ENCODE data around the gene GNPDA2.

Gene GNPDA2

GRCh38 chr4:44713125-44713524, 13.2 kb downstream of the GNPDA2 start:
- H3K18ac ChIP-seq (ENCODE audit: low read length), result no peak overlapping the region
- no peak overlapping the region for H3K4ac ChIP-seq (ENCODE audit: low read depth, low read length)
- H3K4me2 ChIP-seq (ENCODE audit: low read length), result no peak overlapping the region
- no peak overlapping the region for H4K5ac ChIP-seq (ENCODE audit: low read length)
- no peak overlapping the region for H3K9ac ChIP-seq (ENCODE audit: low read length)
- H3K4me1 ChIP-seq (ENCODE audit: control insufficient read depth, low read depth, low read length), result no peaks in the 10 kb centered on the region
- no peaks in the 10 kb centered on the region for H3K79me2 ChIP-seq (ENCODE audit: control insufficient read depth, insufficient read depth, low read length)
- no peak for DNase-seq
- no peak overlapping the region for H4K8ac ChIP-seq (ENCODE audit: low read depth, low read length)
- H2BK120ac ChIP-seq (ENCODE audit: low read depth, low read length), result no peak overlapping the region
- no peak overlapping the region for H2BK5ac ChIP-seq (ENCODE audit: low read length)
- H3K4me3 ChIP-seq (ENCODE audit: low read length), result no peak overlapping the region
- H3K79me1 ChIP-seq (ENCODE audit: low read length), result no peaks in the 10 kb centered on the region
- no peak overlapping the region for H2AK5ac ChIP-seq (ENCODE audit: low read length)
- no peak overlapping the region for H3K27ac ChIP-seq (ENCODE audit: low read depth, low read length)
- H3K27me3 ChIP-seq (ENCODE audit: insufficient read depth, low read length, poor library complexity), result no peaks in the 10 kb centered on the region
- no peak overlapping the region for H2BK15ac ChIP-seq (replicated peaks; ENCODE audit: low read depth)
- whole genome bisulfite sequencing (ENCODE audit: extremely low coverage, insufficient coverage, low lambda C conversion rate), result no CpG with 5 or more reads among the region's 1 CpG
- H3K23ac ChIP-seq (ENCODE audit: low read length), result no peak overlapping the region
- H3K36me3 ChIP-seq (ENCODE audit: control insufficient read depth, insufficient read depth, low read length), result no peaks in the 10 kb centered on the region
- H3K56ac ChIP-seq (ENCODE audit: low read length), result no peak overlapping the region

- H3K9ac ChIP-seq (ENCODE audit: low read length), result no peak overlapping the region
- H3K27me3 ChIP-seq (ENCODE audit: insufficient read depth, low read length, poor library complexity), result no peaks in the 10 kb centered on the region
- H2BK15ac ChIP-seq (replicated peaks; ENCODE audit: low read depth), result no peak overlapping the region
- H4K5ac ChIP-seq (ENCODE audit: low read length), result no peak overlapping the region
- H3K18ac ChIP-seq (ENCODE audit: low read length), result no peak overlapping the region
- no peak for DNase-seq
- no peaks in the 10 kb centered on the region for H3K36me3 ChIP-seq (ENCODE audit: control insufficient read depth, insufficient read depth, low read length)
- no CpG with 5 or more reads among the region's 4 CpGs for WGBS (ENCODE audit: extremely low coverage, insufficient coverage, low lambda C conversion rate)
- H3K79me1 ChIP-seq (ENCODE audit: low read length), result no peaks in the 10 kb centered on the region
- H3K4me3 ChIP-seq (ENCODE audit: low read length), result no peak overlapping the region
- H3K4me2 ChIP-seq (ENCODE audit: low read length), result no peak overlapping the region
- H2BK120ac ChIP-seq (ENCODE audit: low read depth, low read length), result no peak overlapping the region
- no peaks in the 10 kb centered on the region for H3K4me1 ChIP-seq (ENCODE audit: control insufficient read depth, low read depth, low read length)
- H3K23ac ChIP-seq (ENCODE audit: low read length), result no peak overlapping the region
- no peak overlapping the region for H2AK5ac ChIP-seq (ENCODE audit: low read length)
- H2BK5ac ChIP-seq (ENCODE audit: low read length), result no peak overlapping the region
- no peak overlapping the region for H3K27ac ChIP-seq (ENCODE audit: low read depth, low read length)
- H3K56ac ChIP-seq (ENCODE audit: low read length), result no peak overlapping the region
- no peaks in the 10 kb centered on the region for H3K79me2 ChIP-seq (ENCODE audit: control insufficient read depth, insufficient read depth, low read length)
- H3K4ac ChIP-seq (ENCODE audit: low read depth, low read length), result no peak overlapping the region
- H4K8ac ChIP-seq (ENCODE audit: low read depth, low read length), result no peak overlapping the region
Measured at GRCh38 chr4:44704673-44705072, 21.7 kb downstream of the GNPDA2 start.

GRCh38 chr4:44701037-44701436, 25.3 kb downstream of the GNPDA2 start:
- H3K27ac ChIP-seq (ENCODE audit: low read depth, low read length), result no peak overlapping the region

GRCh38 chr4:44700427-44700826, 25.9 kb downstream of the GNPDA2 start:
- no peak for DNase-seq
- Histone ChIP-seq H2AK5ac (ENCODE audit: low read length) (no peak overlapping the region), H2BK5ac (ENCODE audit: low read length) (no peak overlapping the region), H2BK120ac (ENCODE audit: low read depth, low read length) (no peak overlapping the region), H4K8ac (ENCODE audit: low read depth, low read length) (no peak overlapping the region), H3K27me3 (ENCODE audit: insufficient read depth, low read length, poor library complexity) (no peaks in the 10 kb centered on the region), H3K4me1 (ENCODE audit: control insufficient read depth, low read depth, low read length) (no peaks in the 10 kb centered on the region), H3K79me1 (ENCODE audit: low read length) (no peaks in the 10 kb centered on the region), H3K4ac (ENCODE audit: low read depth, low read length) (no peak overlapping the region), H3K36me3 (ENCODE audit: control insufficient read depth, insufficient read depth, low read length) (no peaks in the 10 kb centered on the region), H3K23ac (ENCODE audit: low read length) (no peak overlapping the region), H2BK15ac (replicated peaks; ENCODE audit: low read depth) (no peak overlapping the region), H3K79me2 (ENCODE audit: control insufficient read depth, insufficient read depth, low read length) (no peaks in the 10 kb centered on the region), H3K9ac (ENCODE audit: low read length) (no peak overlapping the region), H3K4me3 (ENCODE audit: low read length) (no peak overlapping the region), H3K4me2 (ENCODE audit: low read length) (no peak overlapping the region), H3K27ac (ENCODE audit: low read depth, low read length) (no peak overlapping the region), H3K56ac (ENCODE audit: low read length) (no peak overlapping the region), H3K18ac (ENCODE audit: low read length) (no peak overlapping the region), H4K5ac (ENCODE audit: low read length) (no peak overlapping the region)
- no CpG with 5 or more reads among the region's 1 CpG for WGBS (ENCODE audit: extremely low coverage, insufficient coverage, low lambda C conversion rate)

More at GRCh38 chr4:44701037-44701436, 25.3 kb downstream of the GNPDA2 start:
- Histone ChIP-seq H3K18ac (ENCODE audit: low read length) (no peak overlapping the region), H3K79me1 (ENCODE audit: low read length) (no peaks in the 10 kb centered on the region), H3K23ac (ENCODE audit: low read length) (no peak overlapping the region), H3K4me2 (ENCODE audit: low read length) (no peak overlapping the region), H4K5ac (ENCODE audit: low read length) (no peak overlapping the region), H3K36me3 (ENCODE audit: control insufficient read depth, insufficient read depth, low read length) (no peaks in the 10 kb centered on the region), H3K4me3 (ENCODE audit: low read length) (no peak overlapping the region), H3K4ac (ENCODE audit: low read depth, low read length) (no peak overlapping the region), H2BK15ac (replicated peaks; ENCODE audit: low read depth) (no peak overlapping the region), H2AK5ac (ENCODE audit: low read length) (no peak overlapping the region), H2BK5ac (ENCODE audit: low read length) (no peak overlapping the region), H2BK120ac (ENCODE audit: low read depth, low read length) (no peak overlapping the region), H3K27me3 (ENCODE audit: insufficient read depth, low read length, poor library complexity) (no peaks in the 10 kb centered on the region), H3K9ac (ENCODE audit: low read length) (no peak overlapping the region), H3K4me1 (ENCODE audit: control insufficient read depth, low read depth, low read length) (no peaks in the 10 kb centered on the region), H4K8ac (ENCODE audit: low read depth, low read length) (no peak overlapping the region), H3K56ac (ENCODE audit: low read length) (no peak overlapping the region), H3K79me2 (ENCODE audit: control insufficient read depth, insufficient read depth, low read length) (no peaks in the 10 kb centered on the region)
- DNase-seq, result no peak
- WGBS (ENCODE audit: extremely low coverage, insufficient coverage, low lambda C conversion rate), result no CpG with 5 or more reads among the region's 2 CpGs

GRCh38 chr4:44684648-44685047, 41.7 kb downstream of the GNPDA2 start:
- Histone ChIP-seq H2BK5ac (ENCODE audit: low read length) (no peak overlapping the region), H3K4me2 (ENCODE audit: low read length) (no peak overlapping the region), H3K79me1 (ENCODE audit: low read length) (no peaks in the 10 kb centered on the region), H3K27me3 (ENCODE audit: insufficient read depth, low read length, poor library complexity) (no peaks in the 10 kb centered on the region), H3K4me3 (ENCODE audit: low read length) (no peak overlapping the region), H4K8ac (ENCODE audit: low read depth, low read length) (no peak overlapping the region), H3K79me2 (ENCODE audit: control insufficient read depth, insufficient read depth, low read length) (peaks cover 2% of the 10 kb centered on the region), H2AK5ac (ENCODE audit: low read length) (no peak overlapping the region), H3K18ac (ENCODE audit: low read length) (no peak overlapping the region), H2BK15ac (replicated peaks; ENCODE audit: low read depth) (no peak overlapping the region), H3K4ac (ENCODE audit: low read depth, low read length) (no peak overlapping the region), H2BK120ac (ENCODE audit: low read depth, low read length) (no peak overlapping the region), H3K4me1 (ENCODE audit: control insufficient read depth, low read depth, low read length) (no peaks in the 10 kb centered on the region), H4K5ac (ENCODE audit: low read length) (no peak overlapping the region), H3K36me3 (ENCODE audit: control insufficient read depth, insufficient read depth, low read length) (no peaks in the 10 kb centered on the region), H3K27ac (ENCODE audit: low read depth, low read length) (no peak overlapping the region), H3K23ac (ENCODE audit: low read length) (no peak overlapping the region), H3K56ac (ENCODE audit: low read length) (no peak overlapping the region), H3K9ac (ENCODE audit: low read length) (no peak overlapping the region)
- no peak for DNase-seq
- WGBS (ENCODE audit: extremely low coverage, insufficient coverage, low lambda C conversion rate), result no CpG with 5 or more reads among the region's 1 CpG

GRCh38 chr4:44679060-44679459, 47.3 kb downstream of the GNPDA2 start:
- Histone ChIP-seq H3K4ac (ENCODE audit: low read depth, low read length) (no peak overlapping the region), H3K4me1 (ENCODE audit: control insufficient read depth, low read depth, low read length) (peaks cover 3% of the 10 kb centered on the region), H3K23ac (ENCODE audit: low read length) (no peak overlapping the region), H2BK15ac (replicated peaks; ENCODE audit: low read depth) (no peak overlapping the region), H3K4me2 (ENCODE audit: low read length) (peak overlapping the region; percentile 75), H3K79me2 (ENCODE audit: control insufficient read depth, insufficient read depth, low read length) (peaks cover 10% of the 10 kb centered on the region), H2BK120ac (ENCODE audit: low read depth, low read length) (no peak overlapping the region), H3K27ac (ENCODE audit: low read depth, low read length) (no peak overlapping the region), H3K9ac (ENCODE audit: low read length) (peak overlapping the region; percentile 88), H3K18ac (ENCODE audit: low read length) (no peak overlapping the region), H3K79me1 (ENCODE audit: low read length) (no peaks in the 10 kb centered on the region), H3K56ac (ENCODE audit: low read length) (peak overlapping the region; percentile 88), H4K5ac (ENCODE audit: low read length) (peak overlapping the region; percentile 73), H2BK5ac (ENCODE audit: low read length) (no peak overlapping the region), H3K36me3 (ENCODE audit: control insufficient read depth, insufficient read depth, low read length) (no peaks in the 10 kb centered on the region), H3K4me3 (ENCODE audit: low read length) (peak overlapping the region; percentile 83), H2AK5ac (ENCODE audit: low read length) (no peak overlapping the region), H3K27me3 (ENCODE audit: insufficient read depth, low read length, poor library complexity) (no peaks in the 10 kb centered on the region), H4K8ac (ENCODE audit: low read depth, low read length) (peak overlapping the region; percentile 28)
- no CpG with 5 or more reads among the region's 3 CpGs for WGBS (ENCODE audit: extremely low coverage, insufficient coverage, low lambda C conversion rate)
- DNase-seq, result no peak

All from mesendoderm (in vitro differentiated cells).